PFSK-1 (cell line): ENCODE results near the gene APBB1IP.

Experiments
- FOXP2 ChIP-seq: optimal IDR thresholded peaks from 2 replicates; pipeline ENCODE3; 2011; ENCODE audit warnings: borderline replicate concordance, control low read depth, inconsistent platforms; ENCODE audit not compliant: insufficient read depth; ENCODE audit errors: extremely low read length, extremely low read depth
- POLR2AphosphoS5 ChIP-seq: IDR thresholded peaks from 2 replicates; pipeline ENCODE4 v1.6.1; 2012; ENCODE audit warnings: low read depth, mild to moderate bottlenecking, control low read depth, low read length, moderate library complexity
- SIN3A ChIP-seq: IDR thresholded peaks from 2 replicates; pipeline ENCODE4 v1.6.1; 2012; ENCODE audit warnings: mild to moderate bottlenecking, low read length, moderate library complexity, borderline replicate concordance; ENCODE audit not compliant: insufficient read depth
- TAF1 ChIP-seq: IDR thresholded peaks from 2 replicates; pipeline ENCODE4 v1.6.1; 2012; ENCODE audit warnings: low read length, control low read depth, borderline replicate concordance; ENCODE audit not compliant: insufficient read depth
- TF ChIP-seq, protein P1 (sequence below), 2 experiments: IDR thresholded peaks; 2 replicates each; pipeline versions ENCODE4 v1.6.1 to v1.8.0; 2011 to 2012; ENCODE audit warnings: low read depth in 2 of 2, low read length in 2 of 2, control low read depth in 1 of 2, inconsistent platforms in 1 of 2, mild to moderate bottlenecking in 1 of 2, moderate library complexity in 1 of 2; ENCODE audit not compliant: insufficient read depth in 1 of 2

Gene APBB1IP

GRCh38 chr10:26503911-26504310, 65.8 kb downstream of the APBB1IP start:
- TF ChIP-seq, protein P1, sequence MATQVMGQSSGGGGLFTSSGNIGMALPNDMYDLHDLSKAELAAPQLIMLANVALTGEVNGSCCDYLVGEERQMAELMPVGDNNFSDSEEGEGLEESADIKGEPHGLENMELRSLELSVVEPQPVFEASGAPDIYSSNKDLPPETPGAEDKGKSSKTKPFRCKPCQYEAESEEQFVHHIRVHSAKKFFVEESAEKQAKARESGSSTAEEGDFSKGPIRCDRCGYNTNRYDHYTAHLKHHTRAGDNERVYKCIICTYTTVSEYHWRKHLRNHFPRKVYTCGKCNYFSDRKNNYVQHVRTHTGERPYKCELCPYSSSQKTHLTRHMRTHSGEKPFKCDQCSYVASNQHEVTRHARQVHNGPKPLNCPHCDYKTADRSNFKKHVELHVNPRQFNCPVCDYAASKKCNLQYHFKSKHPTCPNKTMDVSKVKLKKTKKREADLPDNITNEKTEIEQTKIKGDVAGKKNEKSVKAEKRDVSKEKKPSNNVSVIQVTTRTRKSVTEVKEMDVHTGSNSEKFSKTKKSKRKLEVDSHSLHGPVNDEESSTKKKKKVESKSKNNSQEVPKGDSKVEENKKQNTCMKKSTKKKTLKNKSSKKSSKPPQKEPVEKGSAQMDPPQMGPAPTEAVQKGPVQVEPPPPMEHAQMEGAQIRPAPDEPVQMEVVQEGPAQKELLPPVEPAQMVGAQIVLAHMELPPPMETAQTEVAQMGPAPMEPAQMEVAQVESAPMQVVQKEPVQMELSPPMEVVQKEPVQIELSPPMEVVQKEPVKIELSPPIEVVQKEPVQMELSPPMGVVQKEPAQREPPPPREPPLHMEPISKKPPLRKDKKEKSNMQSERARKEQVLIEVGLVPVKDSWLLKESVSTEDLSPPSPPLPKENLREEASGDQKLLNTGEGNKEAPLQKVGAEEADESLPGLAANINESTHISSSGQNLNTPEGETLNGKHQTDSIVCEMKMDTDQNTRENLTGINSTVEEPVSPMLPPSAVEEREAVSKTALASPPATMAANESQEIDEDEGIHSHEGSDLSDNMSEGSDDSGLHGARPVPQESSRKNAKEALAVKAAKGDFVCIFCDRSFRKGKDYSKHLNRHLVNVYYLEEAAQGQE (IDR thresholded peaks at IDR 0.05; ENCODE audit: insufficient read depth in 1 of 2, low read depth in 2 of 2, low read length in 2 of 2): no peak
- no peak for TF ChIP-seq TAF1
- no peak for TF ChIP-seq SIN3A
- TF ChIP-seq POLR2AphosphoS5: no peak
- TF ChIP-seq FOXP2: no peak

DNA sequence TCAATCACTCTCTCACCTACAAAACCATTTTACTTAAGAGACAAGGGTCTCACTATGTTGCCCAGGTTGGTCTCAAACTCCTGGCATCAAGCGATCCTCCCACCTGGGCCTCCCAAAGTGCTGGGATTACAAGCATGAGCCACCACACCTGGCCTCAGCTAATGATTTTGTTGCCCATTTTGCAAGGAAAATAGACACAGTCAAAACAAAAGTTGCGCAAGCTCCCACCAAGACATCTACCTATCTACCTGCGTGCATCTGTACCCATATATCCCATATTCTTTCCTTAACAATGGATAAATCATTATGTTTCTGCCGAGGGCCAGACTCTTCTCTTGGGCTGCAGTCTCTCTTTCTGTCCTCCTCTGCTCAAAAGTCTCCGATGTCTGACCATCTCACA, 67.3 kb downstream of the APBB1IP start:
- TF ChIP-seq FOXP2: no peak
- TF ChIP-seq POLR2AphosphoS5: no peak
- no peak for TF ChIP-seq SIN3A
- no peak for TF ChIP-seq TAF1
- TF ChIP-seq, protein P1 (IDR thresholded peaks at IDR 0.05; ENCODE audit: insufficient read depth in 1 of 2, low read depth in 2 of 2, low read length in 2 of 2): no peak

- TF ChIP-seq, protein P1 (IDR thresholded peaks at IDR 0.05; ENCODE audit: insufficient read depth in 1 of 2, low read depth in 2 of 2, low read length in 2 of 2): no peak
- no peak for TF ChIP-seq SIN3A
- TF ChIP-seq FOXP2: no peak
- no peak for TF ChIP-seq TAF1
- no peak for TF ChIP-seq POLR2AphosphoS5
These were observed 68.6 kb downstream of the APBB1IP start for GRCh38 chr10:26506736-26507135.

GRCh38 chr10:26507441-26507840, 69.3 kb downstream of the APBB1IP start:
- no peak for TF ChIP-seq POLR2AphosphoS5
- TF ChIP-seq SIN3A: no peak

DNA sequence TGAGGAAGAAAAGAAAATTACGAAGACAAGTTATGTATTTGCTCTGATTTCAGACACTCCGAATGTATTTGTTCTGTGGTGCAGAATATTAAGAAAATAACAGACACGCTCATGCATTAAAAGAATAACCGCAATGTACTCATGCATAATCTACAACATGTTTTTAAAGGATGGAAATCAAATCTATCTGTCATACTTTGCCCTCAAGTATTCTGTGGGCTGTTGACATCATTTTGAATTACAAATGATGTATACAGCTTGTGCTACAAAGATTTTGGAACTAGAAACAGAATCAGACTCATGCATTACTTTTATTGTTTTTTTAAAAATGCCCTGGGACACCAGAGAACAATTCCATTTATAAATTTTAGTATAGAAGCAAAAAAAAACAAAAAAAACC, 69.9 kb downstream of the APBB1IP start:
- TF ChIP-seq, protein P1 (IDR thresholded peaks at IDR 0.05; ENCODE audit: insufficient read depth in 1 of 2, low read depth in 2 of 2, low read length in 2 of 2): no peak
- TF ChIP-seq TAF1 (no peak), SIN3A (no peak), FOXP2 (no peak), POLR2AphosphoS5 (no peak)
